Limb (tissue), 2 donors: Measurements from ENCODE around the gene EDIL3.

ENCODE experiments used
- DNase-seq, 2 donors: peaks; one replicate each; pipeline ENCODE4 v3.0.0-alpha.2; 2016; ENCODE audit errors: extremely low spot score in 2 of 2

EDIL3 gene

GRCh38 chr5:83973925-83974815, 410.5 kb downstream of the EDIL3 start:
- DNase-seq: no peak

DNA sequence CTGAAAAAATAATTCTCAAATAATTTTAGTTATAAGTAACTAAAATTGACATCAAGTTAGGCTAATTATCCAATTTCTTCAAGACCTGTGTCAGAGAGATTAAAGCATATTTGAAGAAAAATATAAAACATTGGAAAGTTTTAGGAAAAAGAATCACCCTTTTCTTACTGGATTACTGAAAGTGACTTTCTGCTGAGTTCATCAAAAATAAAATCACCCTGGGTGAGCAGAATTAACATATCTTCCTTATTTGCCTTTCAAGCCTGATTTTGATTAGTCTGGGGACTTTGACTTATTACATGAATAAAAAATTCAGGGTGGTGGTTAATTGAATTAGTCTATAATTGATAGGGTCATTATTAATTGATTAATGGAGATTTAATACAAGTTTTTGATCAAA, 411.8 kb downstream of the EDIL3 start:
- DNase-seq: no peak

GRCh38 chr5:83972236-83972635, 412.4 kb downstream of the EDIL3 start:
- no peak for DNase-seq

- no peak for DNase-seq
These were observed 417.3 kb downstream of the EDIL3 start for GRCh38 chr5:83967417-83967816.

DNA sequence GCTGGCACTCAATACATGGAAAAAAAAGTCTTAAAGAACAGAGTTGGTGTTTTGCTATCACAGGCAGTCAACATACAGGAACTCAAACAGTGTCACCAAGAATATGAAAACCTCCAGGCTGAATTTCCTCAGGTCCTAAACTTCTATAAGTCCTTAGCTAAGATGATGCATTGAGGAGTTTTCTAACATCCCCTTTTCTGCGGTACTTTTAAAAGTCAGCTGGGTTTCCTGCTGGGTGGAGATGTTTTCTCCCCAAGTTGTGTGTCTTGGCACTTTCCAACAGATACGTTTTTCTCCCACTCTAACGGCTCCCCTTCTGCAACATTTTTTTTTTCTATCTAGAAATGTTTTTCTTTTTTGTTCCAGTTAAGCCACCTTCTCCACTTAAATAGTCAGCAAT, 419.2 kb downstream of the EDIL3 start:
- DNase-seq: no peak

- DNase-seq: no peak
These were observed 420.4 kb downstream of the EDIL3 start for GRCh38 chr5:83964271-83964670.

GRCh38 chr5:83957188-83957587, 427.5 kb downstream of the EDIL3 start:
- no peak for DNase-seq

DNA sequence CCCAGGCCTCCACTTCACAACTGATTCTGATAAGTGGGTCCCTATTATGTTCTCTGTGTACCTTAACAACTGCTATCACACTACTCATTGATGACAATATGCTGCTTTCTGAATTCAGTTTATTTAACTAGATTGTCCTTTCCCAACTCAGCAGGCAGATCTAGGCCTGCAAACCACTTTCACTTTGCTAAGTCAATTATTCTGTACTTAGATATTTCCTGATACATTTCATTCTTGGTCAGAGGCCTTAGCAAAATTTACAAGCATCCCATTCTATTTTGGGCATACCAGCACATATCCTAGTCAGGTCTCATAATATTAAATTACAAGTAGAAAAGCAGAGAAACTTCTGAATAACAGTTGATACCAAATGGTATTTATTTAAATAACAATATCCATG, 428.3 kb downstream of the EDIL3 start:
- no peak for DNase-seq

GRCh38 chr5:83955916-83956315, 428.8 kb downstream of the EDIL3 start:
- no peak for DNase-seq

DNA sequence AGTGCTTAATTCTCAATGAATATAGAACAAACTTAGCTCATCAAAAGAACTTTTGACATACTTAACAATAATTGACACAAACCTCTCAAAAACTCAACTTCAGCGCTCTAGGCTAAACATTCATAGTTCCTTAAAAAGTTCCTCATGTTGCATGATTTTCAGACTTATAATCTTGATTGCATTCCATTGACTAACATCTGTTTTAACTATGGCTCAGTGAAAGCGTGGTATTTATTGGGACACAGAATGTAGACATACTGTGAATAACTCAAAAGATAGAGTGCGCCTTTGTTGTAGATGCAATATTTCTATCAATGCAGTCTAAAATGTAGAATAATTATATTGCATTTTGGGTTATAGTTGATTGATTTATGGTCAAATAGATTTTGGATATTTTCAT, 436.9 kb downstream of the EDIL3 start:
- DNase-seq: no peak

DNA sequence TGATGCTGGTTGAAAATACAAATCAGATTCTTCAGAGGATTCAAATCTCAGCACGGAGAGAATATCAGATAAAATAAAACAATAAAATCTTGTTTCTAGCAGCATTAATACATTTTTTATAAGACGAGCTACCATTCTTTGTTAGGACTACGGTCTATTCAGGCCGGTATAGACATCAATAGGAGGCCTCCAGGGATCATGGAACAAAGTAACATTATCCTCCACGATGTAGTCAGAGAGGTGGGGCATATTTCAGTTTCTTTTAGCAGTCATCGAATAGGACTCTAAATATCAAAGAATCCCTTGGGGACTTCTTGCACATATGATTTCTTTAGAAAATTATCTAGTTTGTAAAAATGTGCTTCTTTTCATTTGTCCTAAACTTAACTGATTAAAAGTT, 438.2 kb downstream of the EDIL3 start:
- no peak for DNase-seq

- no peak for DNase-seq
These were observed 442.5 kb downstream of the EDIL3 start for GRCh38 chr5:83942155-83942554.

DNA sequence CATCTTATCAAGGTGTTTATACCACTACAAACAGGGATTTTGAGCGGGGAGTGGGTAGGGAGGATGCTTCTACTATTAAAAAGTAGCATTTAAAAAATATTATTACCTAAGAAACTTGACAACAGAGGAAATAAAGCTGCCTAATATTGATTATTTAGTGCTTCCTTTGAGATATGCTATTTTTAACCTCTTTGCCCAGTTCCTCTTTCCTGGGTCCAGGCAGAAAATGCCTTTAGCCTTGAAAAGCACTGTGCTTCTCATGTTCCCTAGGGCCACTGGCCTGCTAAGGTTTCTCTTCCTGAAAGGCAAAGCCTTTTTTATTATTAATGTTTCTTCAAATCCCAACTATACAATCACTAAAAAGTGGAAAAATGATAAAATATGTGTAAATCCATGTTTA, 446.8 kb downstream of the EDIL3 start:
- no peak for DNase-seq

DNA sequence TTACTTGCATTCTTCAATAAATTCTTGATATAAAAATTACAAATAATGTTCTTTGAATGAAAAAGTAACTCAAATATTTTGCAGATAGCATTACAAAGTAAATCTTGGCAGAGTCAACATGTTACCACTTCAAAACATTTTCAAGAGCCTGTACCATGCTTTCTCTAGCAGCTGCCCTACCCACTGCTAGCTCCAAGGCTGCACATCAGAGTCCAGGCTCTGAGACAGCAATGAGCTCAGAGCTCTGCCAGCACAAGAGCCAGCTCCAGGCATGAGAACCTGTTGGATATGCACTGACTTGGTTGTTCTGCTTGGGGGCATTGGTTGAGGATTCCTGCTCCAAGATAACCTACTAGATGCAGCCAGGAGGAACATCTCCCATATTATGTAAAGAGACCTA, 452.7 kb downstream of the EDIL3 start:
- no peak for DNase-seq

GRCh38 chr5:83927140-83927733, 457.4 kb downstream of the EDIL3 start:
- DNase-seq: peak; percentile 28 to 80

GRCh38 chr5:83925955-83926337, 458.7 kb downstream of the EDIL3 start:
- no peak for DNase-seq

DNA sequence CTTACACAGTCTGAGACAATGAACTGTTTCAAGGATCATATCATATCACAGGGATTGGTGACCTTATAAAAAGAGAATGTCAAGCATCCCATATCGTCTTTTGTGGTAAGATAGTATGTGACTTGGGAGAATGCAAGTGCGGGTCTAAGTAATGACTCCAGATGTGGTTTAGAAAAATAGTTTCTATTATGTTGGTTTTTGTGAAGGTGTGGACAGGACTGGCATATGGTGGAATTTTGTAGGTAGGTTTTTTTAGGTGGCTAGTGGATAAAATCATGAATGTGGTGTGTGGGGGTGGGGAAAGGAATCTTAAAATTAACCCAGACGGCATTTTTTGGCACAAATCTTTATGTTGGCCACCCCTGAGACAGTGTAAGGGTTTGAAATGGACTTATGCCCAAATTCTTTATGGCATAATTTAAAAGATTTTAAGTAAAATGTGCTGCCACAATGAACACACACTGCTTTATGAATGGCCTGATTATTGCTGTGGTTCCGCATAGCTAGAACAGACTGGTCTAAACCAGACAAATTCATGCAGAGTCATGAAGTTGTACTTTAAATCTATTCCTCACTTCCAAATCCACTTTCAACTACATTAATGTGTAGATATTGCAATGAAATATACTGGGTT, 459.2 kb downstream of the EDIL3 start:
- peak in 1 of 2 donors; percentile 44 for DNase-seq

GRCh38 chr5:83924891-83925290, 459.8 kb downstream of the EDIL3 start:
- DNase-seq: no peak

- DNase-seq: no peak
These were observed 460.5 kb downstream of the EDIL3 start for GRCh38 chr5:83924171-83924570.

- no peak for DNase-seq
These were observed 462.0 kb downstream of the EDIL3 start for GRCh38 chr5:83922699-83923098.

DNA sequence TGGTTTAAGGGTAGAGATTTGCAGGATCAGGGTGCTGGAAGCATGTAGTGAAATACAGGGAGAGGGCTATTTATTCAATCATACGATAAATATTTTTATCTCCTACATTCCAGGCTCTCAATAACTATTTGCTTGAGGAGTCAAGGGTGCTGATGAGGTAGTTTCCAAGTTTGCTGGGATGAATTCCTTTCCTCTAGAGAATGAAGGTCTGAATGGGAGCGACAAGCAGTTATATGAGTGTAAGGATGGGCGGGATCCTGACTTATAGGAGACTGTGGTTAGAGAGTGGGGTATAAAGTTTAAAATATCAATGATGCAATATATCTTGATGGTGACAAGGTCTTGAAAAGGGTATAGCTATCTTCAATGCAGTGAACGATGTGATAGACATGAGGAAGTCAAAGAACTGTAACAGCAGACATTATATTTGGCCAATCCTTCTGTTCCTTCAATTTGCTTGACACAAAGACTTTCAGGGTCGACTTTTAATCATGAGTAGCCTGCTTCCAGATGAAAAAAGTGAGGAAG, 462.9 kb downstream of the EDIL3 start:
- no peak for DNase-seq
